ENCODE data around the gene EGLN1. TPM values are rescaled to one million over a fixed set of nuclear protein-coding genes. Genes with fewer than 3 reads are reported as not detected.

EGLN1 gene
- total RNA-seq, 1 donor from 2014 or later: 34.4 TPM

GRCh38 chr1:231337043-231337471, 85.0 kb downstream of the EGLN1 start:
- DNase-seq (ENCODE audit: low spot score in 2 of 2, unreplicated experiment in 2 of 2): peak; percentile 46 to 48
- H3K4me3 Mint-ChIP-seq: peak overlapping the region; percentile 98
- H3K27ac Mint-ChIP-seq: peak overlapping the region; percentile 99
- H3K27me3 Mint-ChIP-seq (ENCODE audit: low read depth): peaks cover 1% of the 10 kb centered on the region
- H3K36me3 Mint-ChIP-seq: peaks cover 7% of the 10 kb centered on the region
- H3K4me1 Mint-ChIP-seq: peaks cover 59% of the 10 kb centered on the region
- no peaks in the 10 kb centered on the region for H3K9me3 Mint-ChIP-seq
- TF ChIP-seq CTCF (IDR thresholded peaks at IDR 0.05; ENCODE audit: unreplicated experiment): no peak

- H3K27me3 Mint-ChIP-seq (ENCODE audit: low read depth): peaks cover 1% of the 10 kb centered on the region
- H3K4me3 Mint-ChIP-seq: peak overlapping the region; percentile 98
- H3K9me3 Mint-ChIP-seq: no peaks in the 10 kb centered on the region
- no peak for DNase-seq (ENCODE audit: low spot score in 2 of 2, unreplicated experiment in 2 of 2)
- peak overlapping the region; percentile 96 for H3K27ac Mint-ChIP-seq
- TF ChIP-seq CTCF (IDR thresholded peaks at IDR 0.05; ENCODE audit: unreplicated experiment): no peak
- peaks cover 4% of the 10 kb centered on the region for H3K36me3 Mint-ChIP-seq
- peaks cover 59% of the 10 kb centered on the region for H3K4me1 Mint-ChIP-seq
These were observed 86.2 kb downstream of the EGLN1 start for GRCh38 chr1:231335663-231336602.

- Mint-ChIP-seq H3K36me3 (peaks cover 2% of the 10 kb centered on the region), H3K4me1 (peaks cover 55% of the 10 kb centered on the region), H3K27ac (no peak overlapping the region), H3K4me3 (peak overlapping the region; percentile 39), H3K9me3 (no peaks in the 10 kb centered on the region), H3K27me3 (ENCODE audit: low read depth) (peaks cover 1% of the 10 kb centered on the region)
- no peak for TF ChIP-seq CTCF (IDR thresholded peaks at IDR 0.05; ENCODE audit: unreplicated experiment)
- no peak for DNase-seq (ENCODE audit: low spot score in 2 of 2, unreplicated experiment in 2 of 2)
These were observed 87.1 kb downstream of the EGLN1 start for GRCh38 chr1:231334952-231335351.

- peaks cover 49% of the 10 kb centered on the region for H3K4me1 Mint-ChIP-seq
- H3K27me3 Mint-ChIP-seq (ENCODE audit: low read depth): peaks cover 1% of the 10 kb centered on the region
- no peak for DNase-seq (ENCODE audit: low spot score in 2 of 2, unreplicated experiment in 2 of 2)
- TF ChIP-seq CTCF (IDR thresholded peaks at IDR 0.05; ENCODE audit: unreplicated experiment): no peak
- peaks cover 2% of the 10 kb centered on the region for H3K36me3 Mint-ChIP-seq
- no peaks in the 10 kb centered on the region for H3K9me3 Mint-ChIP-seq
- no peak overlapping the region for H3K27ac Mint-ChIP-seq
- H3K4me3 Mint-ChIP-seq: peak overlapping the region; percentile 39
These were observed 87.9 kb downstream of the EGLN1 start for GRCh38 chr1:231334079-231334666.

DNA sequence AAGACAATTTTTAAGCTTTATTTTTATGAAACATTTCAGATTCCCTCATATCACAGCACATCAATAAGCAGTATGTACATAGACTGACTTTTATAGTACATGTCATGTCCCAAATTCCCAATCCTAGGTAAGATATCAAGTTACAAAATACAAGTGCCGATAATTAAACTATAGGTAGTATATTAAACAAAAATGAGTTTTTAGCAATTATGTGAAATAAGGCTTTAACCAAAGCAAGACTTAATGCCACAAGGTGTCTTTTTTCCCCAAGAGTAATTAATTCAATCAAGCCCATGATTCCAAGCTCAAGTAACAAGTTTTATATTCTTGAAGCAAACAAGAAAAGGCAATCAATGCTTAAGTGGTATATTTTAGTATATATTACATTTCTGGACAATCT, 89.3 kb downstream of the EGLN1 start:
- no peak for DNase-seq (ENCODE audit: low spot score in 2 of 2, unreplicated experiment in 2 of 2)
- Mint-ChIP-seq H3K4me1 (peaks cover 42% of the 10 kb centered on the region), H3K9me3 (no peaks in the 10 kb centered on the region), H3K27ac (no peak overlapping the region), H3K36me3 (peaks cover 2% of the 10 kb centered on the region), H3K27me3 (ENCODE audit: low read depth) (peaks cover 1% of the 10 kb centered on the region), H3K4me3 (no peak overlapping the region)
- no peak for TF ChIP-seq CTCF (IDR thresholded peaks at IDR 0.05; ENCODE audit: unreplicated experiment)
